HCT116 (cell line): Measurements from ENCODE around the gene TMIGD3. TPM values are rescaled to one million over a fixed set of nuclear protein-coding genes. Genes with fewer than 3 reads are reported as not detected.

Experiments used
- ATAC-seq: fragments of 200-7000 bp; cut with Tn5 transposase; 2 replicates; pipeline ENCODE4 v1.9.1; 2020; ENCODE audit warnings: mild to moderate bottlenecking, moderate library complexity
- BruUV-seq: library from RNA; stranded (reverse); fragments of 400-500 nt; replicated peaks from 2 replicates; lab custom pipeline; 2021; lab: Mats Ljungman, UMichigan
- CTCF ChIA-PET: fragments of 300-600 bp; sonication (Branson Sonifier 250); formaldehyde crosslinking; loops from one replicate; lab custom pipeline; 2021; ENCODE audit warnings: antibody characterized with exemption; lab: Charles Lee
- POLR2A ChIA-PET: fragments of 300-600, 350-600 bp; sonication (Branson Sonifier 250); formaldehyde crosslinking; loops from one replicate; lab custom pipeline; 2021; ENCODE audit warnings: antibody characterized with exemption; lab: Charles Lee
- RAD21 ChIA-PET, 2 experiments: fragments of 300-600 bp; sonication (Branson Sonifier 250); formaldehyde crosslinking; loops; one replicate each; lab custom pipeline; 2023; ENCODE audit warnings: low total read pairs in 2 of 2; ENCODE audit not compliant: uncharacterized antibody in 2 of 2, unreplicated experiment in 2 of 2, low non-redundant PET in 1 of 2; lab: Charles Lee
- DNase-seq: peaks from one replicate; pipeline ENCODE4 v3.0.0-alpha.2; 2010; ENCODE audit warnings: low read depth, low spot score
- H2AFZ ChIP-seq: fragments of 200-600 bp; shearing (Covaris generic), sonication (generic); 2 replicates; pipeline ENCODE4 v1.6.1; 2017; ENCODE audit warnings: low read depth, mixed run types, mixed read lengths, antibody characterized with exemption, low read length; ENCODE audit not compliant: poor library complexity, severe bottlenecking
- H3K27ac ChIP-seq: 2 replicates; pipeline ENCODE4 v1.5.1; 2012; ENCODE audit warnings: low read depth, low read length
- H3K27me3 ChIP-seq: fragments of 200-600 bp; sonication (generic); 2 replicates; pipeline ENCODE4 v1.6.1; 2016; ENCODE audit warnings: mixed run types, low read length, mixed read lengths; ENCODE audit not compliant: insufficient read depth
- H3K36me3 ChIP-seq, 2 experiments: fragments of 200-500 bp in 1 of 2; fragments of 200-600 bp in 1 of 2; sonication (Bioruptor generic) in 1 of 2; sonication (generic) in 1 of 2; 2 replicates each; pipeline versions ENCODE4 v1.5.1 to v1.6.1; 2014 to 2016; ENCODE audit warnings: low read length in 2 of 2, inconsistent platforms in 1 of 2, mixed read lengths in 1 of 2, mixed run types in 1 of 2; ENCODE audit not compliant: insufficient read depth in 2 of 2, control insufficient read depth in 1 of 2
- H3K4me1 ChIP-seq, 2 experiments: fragments of 200-600 bp in 1 of 2; sonication (generic) in 1 of 2; 2 replicates each; pipeline versions ENCODE4 v1.5.1 to v1.6.1; 2012 to 2017; ENCODE audit warnings: low read length in 2 of 2, inconsistent platforms in 1 of 2, mild to moderate bottlenecking in 1 of 2, mixed read lengths in 1 of 2, mixed run types in 1 of 2, moderate library complexity in 1 of 2; ENCODE audit not compliant: insufficient read depth in 2 of 2, control insufficient read depth in 1 of 2
- H3K4me2 ChIP-seq: fragments of 200-600 bp; sonication (generic); 2 replicates; pipeline ENCODE4 v1.6.1; 2017; ENCODE audit warnings: mixed run types, low read length, mixed read lengths
- H3K4me3 ChIP-seq, 2 experiments: fragments of 200-600 bp in 1 of 2; sonication (generic) in 1 of 2; replicated peaks in 1 of 2; 2 replicates each; pipeline ENCODE4 v1.5.1; 2011 to 2016; ENCODE audit warnings: low read length in 2 of 2, control low read depth in 1 of 2, low read depth in 1 of 2, mild to moderate bottlenecking in 1 of 2, mixed read lengths in 1 of 2, mixed run types in 1 of 2
- H3K79me2 ChIP-seq: fragments of 200-600 bp; sonication (generic); 2 replicates; pipeline ENCODE4 v1.6.1; 2017; ENCODE audit warnings: mild to moderate bottlenecking, mixed run types, low read length, moderate library complexity, mixed read lengths; ENCODE audit not compliant: insufficient read depth
- H3K9ac ChIP-seq: fragments of 200-600 bp; sonication (generic); 2 replicates; pipeline ENCODE4 v1.6.1; 2016; ENCODE audit warnings: low read length, mixed read lengths
- H3K9me2 ChIP-seq: fragments of 200-600 bp; sonication (generic), shearing (Covaris generic); 2 replicates; pipeline ENCODE4 v1.6.1; 2017; ENCODE audit warnings: mixed run types, mild to moderate bottlenecking, moderate library complexity; ENCODE audit not compliant: insufficient read depth
- H3K9me3 ChIP-seq, 2 experiments: fragments of 200-500 bp in 1 of 2; fragments of 200-600 bp in 1 of 2; sonication (Bioruptor generic) in 1 of 2; sonication (generic) in 1 of 2; 2 replicates each; pipeline ENCODE4 v1.6.1; 2014 to 2017; ENCODE audit warnings: low read length in 2 of 2, mixed read lengths in 2 of 2, inconsistent platforms in 1 of 2, low read depth in 1 of 2, mild to moderate bottlenecking in 1 of 2, mixed run types in 1 of 2, moderate library complexity in 1 of 2; ENCODE audit not compliant: control insufficient read depth in 1 of 2, insufficient read depth in 1 of 2
- H4K20me1 ChIP-seq: fragments of 200-600 bp; sonication (generic), shearing (Covaris generic); 2 replicates; pipeline ENCODE4 v1.6.1; 2017; ENCODE audit warnings: mixed run types, mild to moderate bottlenecking, moderate library complexity; ENCODE audit not compliant: insufficient read depth
- ATF3 ChIP-seq: IDR thresholded peaks from 2 replicates; pipeline ENCODE4 v1.6.1; 2012
- CEBPB ChIP-seq: IDR thresholded peaks from 2 replicates; pipeline ENCODE4 v1.6.1; 2012; ENCODE audit warnings: low read depth
- CTCF ChIP-seq, 3 experiments: fragments of 200-600 bp in 1 of 3; sonication (generic) in 1 of 3; IDR thresholded peaks in 2 of 3; conservative IDR thresholded peaks in 1 of 3; 2 replicates each; pipeline ENCODE4 v1.5.1; 2012 to 2017; ENCODE audit warnings: low read depth in 2 of 3, low read length in 2 of 3, antibody characterized with exemption in 1 of 3, borderline replicate concordance in 1 of 3, control low read depth in 1 of 3, mild to moderate bottlenecking in 1 of 3, mixed read lengths in 1 of 3, mixed run types in 1 of 3, moderate library complexity in 1 of 3; ENCODE audit not compliant: insufficient read depth in 1 of 3
- EGR1 ChIP-seq: IDR thresholded peaks from 2 replicates; pipeline ENCODE4 v1.6.1; 2012; ENCODE audit warnings: low read depth
- ELF1 ChIP-seq: IDR thresholded peaks from 2 replicates; pipeline ENCODE4 v1.6.1; 2012; ENCODE audit warnings: low read depth, borderline replicate concordance
- EZH2 ChIP-seq: fragments of 200-600 bp; sonication (generic); IDR thresholded peaks from 2 replicates; pipeline ENCODE4 v1.6.1; 2017; ENCODE audit warnings: antibody characterized with exemption, mixed run types
- EZH2phosphoT487 ChIP-seq: fragments of 200-600 bp; IDR thresholded peaks from 2 replicates; pipeline ENCODE4 v1.6.1; 2018; ENCODE audit warnings: antibody characterized with exemption, borderline replicate concordance
- JUND ChIP-seq: IDR thresholded peaks from 2 replicates; pipeline ENCODE4 v1.6.1; 2012
- POLR2A ChIP-seq: IDR thresholded peaks from 2 replicates; pipeline ENCODE4 v1.7.0; 2011; ENCODE audit warnings: borderline replicate concordance; ENCODE audit not compliant: insufficient read depth, insufficient read length; ENCODE audit errors: extremely low read depth
- RAD21 ChIP-seq: IDR thresholded peaks from 2 replicates; pipeline ENCODE4 v1.6.1; 2012; ENCODE audit warnings: low read depth, mild to moderate bottlenecking
- SIN3A ChIP-seq: IDR thresholded peaks from 2 replicates; pipeline ENCODE4 v1.6.1; 2012; ENCODE audit warnings: low read depth
- SRF ChIP-seq: IDR thresholded peaks from 2 replicates; pipeline ENCODE4 v1.6.1; 2012; ENCODE audit warnings: low read depth
- ZBTB33 ChIP-seq: IDR thresholded peaks from 2 replicates; pipeline ENCODE4 v1.6.1; 2011; ENCODE audit warnings: mild to moderate bottlenecking, low read length, moderate library complexity; ENCODE audit not compliant: insufficient replicate concordance; ENCODE audit errors: extremely low read depth
- ZFX ChIP-seq: fragments of 450-650 bp; IDR thresholded peaks from 2 replicates; pipeline ENCODE4 v1.6.1; 2017
- ZNF274 ChIP-seq: fragments of 200-500 bp; sonication (Bioruptor generic); IDR thresholded peaks from 2 replicates; pipeline ENCODE4 v1.6.1; 2014; ENCODE audit warnings: mild to moderate bottlenecking, low read depth, low read length, inconsistent platforms
- intact Hi-C: fragments of 100-400 bp; cut with micrococcal nuclease; formaldehyde crosslinking; loops from 2 replicates; pipeline ENCODE4 v1.10.0; 2022
- total RNA-seq: library from RNA; stranded (reverse); gene quantifications from one replicate; pipeline ENCODE4 v1.2.1, GENCODE V29; 2021; ENCODE audit not compliant: unreplicated experiment

The TMIGD3 gene
- total RNA-seq, 1 experiment from 2014 or later: not detected

- H3K4me2 ChIP-seq: no peak overlapping the region
- no peaks in the 10 kb centered on the region for H3K27me3 ChIP-seq
- CTCF ChIA-PET: interaction anchor here (1.4 to 4.2 kb wide), 7 partner anchors 9 to 262 kb away, joined by 3 to 33 read pairs (median 14); partner anchors contain the start of gene INKA2
- H3K4me1 ChIP-seq: peaks cover 9 to 16% of the 10 kb centered on the region in 2 experiments
- H3K79me2 ChIP-seq: no peaks in the 10 kb centered on the region
- no peaks in the 10 kb centered on the region for H3K36me3 ChIP-seq
- POLR2A ChIA-PET: interaction anchor here (3.1 kb wide), 1 partner anchor 8 kb away, joined by 11 read pairs; no protein-coding TSS in a partner anchor
- H3K4me3 ChIP-seq: no peak overlapping the region
- H4K20me1 ChIP-seq: no peaks in the 10 kb centered on the region
- BruUV-seq: no TSS peak
- no peak for ATAC-seq
- no peak overlapping the region for H3K27ac ChIP-seq
- RAD21 ChIA-PET: interaction anchor here in 1 of 2 experiments (0.9 kb wide), 1 partner anchor 241 kb away, joined by 3 read pairs; no protein-coding TSS in a partner anchor
- H3K9ac ChIP-seq: no peak overlapping the region
- H3K9me3 ChIP-seq: no peaks in the 10 kb centered on the region
- no peak overlapping the region for H2AFZ ChIP-seq
- intact Hi-C loops: no loop called here
- no peaks in the 10 kb centered on the region for H3K9me2 ChIP-seq
- TF ChIP-seq SIN3A (no peak), ATF3 (no peak), EZH2phosphoT487 (no peak), SRF (no peak), EZH2 (no peak), EGR1 (no peak), CEBPB (no peak), CTCF (IDR thresholded peaks at IDR 0.05 in 2 of 3, conservative IDR thresholded peaks at IDR 0.05 in 1 of 3; ENCODE audit: borderline replicate concordance in 1 of 3, insufficient read depth in 1 of 3, low read depth in 2 of 3, low read length in 2 of 3) (no peak), ZNF274 (no peak), JUND (no peak), ZFX (no peak), POLR2A (no peak), RAD21 (no peak), ELF1 (no peak), ZBTB33 (no peak)
- no peak for DNase-seq
Observed at GRCh38 chr1:111506561-111506960, 3.1 kb upstream of the TMIGD3 start.
